H9 (cell line): ENCODE data around the gene LARP6. TPM values are rescaled to one million over a fixed set of nuclear protein-coding genes. Genes with fewer than 3 reads are reported as not detected.

Source experiments
- DNase-seq: peaks from one replicate; pipeline ENCODE4 v3.0.0-alpha.2; 2017
- H2AFZ ChIP-seq: one replicate; pipeline ENCODE4 v1.6.1; 2013; ENCODE audit warnings: mild to moderate bottlenecking, low read length, control low read depth, moderate library complexity
- H2AK5ac ChIP-seq: 2 replicates; pipeline ENCODE4 v1.6.1; 2013; ENCODE audit warnings: low read length, control low read depth, mixed read lengths; ENCODE audit not compliant: insufficient read length
- H2BK120ac ChIP-seq: one replicate; pipeline ENCODE4 v1.6.1; 2013; ENCODE audit warnings: low read depth, mild to moderate bottlenecking, low read length, control low read depth, inconsistent platforms; ENCODE audit not compliant: poor library complexity, severe bottlenecking
- H2BK12ac ChIP-seq: 2 replicates; pipeline ENCODE4 v1.6.1; 2013; ENCODE audit warnings: low read length, control low read depth, mixed read lengths, low read depth; ENCODE audit not compliant: insufficient read length
- H2BK15ac ChIP-seq: 2 replicates; pipeline ENCODE4 v1.6.1; 2013; ENCODE audit warnings: low read depth, low read length, control low read depth
- H2BK20ac ChIP-seq: one replicate; pipeline ENCODE4 v1.6.1; 2013; ENCODE audit warnings: low read depth, mild to moderate bottlenecking, low read length, control low read depth, inconsistent platforms; ENCODE audit not compliant: poor library complexity, severe bottlenecking
- H2BK5ac ChIP-seq: 2 replicates; pipeline ENCODE4 v1.6.1; 2013; ENCODE audit warnings: low read length, control low read depth, mixed read lengths; ENCODE audit not compliant: insufficient read length
- H3K14ac ChIP-seq: 2 replicates; pipeline ENCODE4 v1.6.1; 2013; ENCODE audit warnings: low read length, control low read depth; ENCODE audit not compliant: insufficient read depth
- H3K18ac ChIP-seq: 2 replicates; pipeline ENCODE4 v1.6.1; 2013; ENCODE audit warnings: low read depth, mild to moderate bottlenecking, mixed read lengths, low read length, control low read depth; ENCODE audit not compliant: insufficient read length
- H3K23ac ChIP-seq: 2 replicates; pipeline ENCODE4 v1.6.1; 2013; ENCODE audit warnings: low read length, control low read depth, mixed read lengths, low read depth; ENCODE audit not compliant: insufficient read length
- H3K23me2 ChIP-seq: 2 replicates; pipeline ENCODE4 v1.6.1; 2013; ENCODE audit warnings: low read depth, mild to moderate bottlenecking, mixed read lengths, low read length, control low read depth; ENCODE audit not compliant: insufficient read length, poor library complexity, severe bottlenecking
- H3K27ac ChIP-seq: 2 replicates; pipeline ENCODE4 v1.5.1; 2013; ENCODE audit warnings: low read length, control low read depth, mixed read lengths, low read depth; ENCODE audit not compliant: insufficient read length
- H3K27me3 ChIP-seq: 2 replicates; pipeline ENCODE4 v1.6.1; 2013; ENCODE audit warnings: low read length, control low read depth, inconsistent platforms; ENCODE audit not compliant: insufficient read depth
- H3K4ac ChIP-seq: 2 replicates; pipeline ENCODE4 v1.6.1; 2013; ENCODE audit warnings: low read depth, mild to moderate bottlenecking, control low read depth, inconsistent platforms, low read length, moderate library complexity
- H3K4me1 ChIP-seq: 2 replicates; pipeline ENCODE4 v1.6.1; 2013; ENCODE audit warnings: low read length, control low read depth, inconsistent platforms; ENCODE audit not compliant: insufficient read depth
- H3K4me2 ChIP-seq: 2 replicates; pipeline ENCODE4 v1.6.1; 2013; ENCODE audit warnings: low read length, control low read depth, mixed read lengths; ENCODE audit not compliant: insufficient read length, insufficient read depth
- H3K56ac ChIP-seq: 2 replicates; pipeline ENCODE4 v1.6.1; 2013; ENCODE audit warnings: low read depth, mild to moderate bottlenecking, mixed read lengths, low read length, control low read depth; ENCODE audit not compliant: insufficient read length
- H3K79me1 ChIP-seq: 2 replicates; pipeline ENCODE4 v1.6.1; 2013; ENCODE audit warnings: low read depth, mild to moderate bottlenecking, moderate library complexity, low read length, control low read depth, inconsistent platforms; ENCODE audit not compliant: insufficient read depth, poor library complexity, severe bottlenecking
- H3K79me2 ChIP-seq: 2 replicates; pipeline ENCODE4 v1.6.1; 2013; ENCODE audit warnings: low read length, control low read depth, inconsistent platforms; ENCODE audit not compliant: insufficient read depth
- H3K9ac ChIP-seq: 2 replicates; pipeline ENCODE4 v1.6.1; 2013; ENCODE audit warnings: low read length, control low read depth, mixed read lengths; ENCODE audit not compliant: insufficient read length; ENCODE audit errors: extremely low read depth
- H3K9me3 ChIP-seq: one replicate; pipeline ENCODE4 v1.6.1; 2013; ENCODE audit warnings: low read depth, low read length, inconsistent platforms; ENCODE audit not compliant: control insufficient read depth
- H3T11ph ChIP-seq: one replicate; pipeline ENCODE4 v1.6.1; 2013; ENCODE audit warnings: mild to moderate bottlenecking, low read length, control low read depth, inconsistent platforms
- H4K20me1 ChIP-seq: one replicate; pipeline ENCODE4 v1.6.1; 2013; ENCODE audit not compliant: control insufficient read depth, insufficient read length, insufficient read depth
- H4K5ac ChIP-seq: 2 replicates; pipeline ENCODE4 v1.6.1; 2013; ENCODE audit warnings: low read depth, mild to moderate bottlenecking, mixed read lengths, low read length, control low read depth; ENCODE audit not compliant: insufficient read length
- H4K8ac ChIP-seq: replicated peaks from 2 replicates; pipeline ENCODE4 v1.6.1; 2013; ENCODE audit warnings: low read length, control low read depth, mixed read lengths, low read depth; ENCODE audit not compliant: insufficient read length
- H4K91ac ChIP-seq: 2 replicates; pipeline ENCODE4 v1.6.1; 2013; ENCODE audit warnings: low read depth, mild to moderate bottlenecking, moderate library complexity, mixed read lengths, low read length, control low read depth; ENCODE audit not compliant: insufficient read length
- H3K27ac Mint-ChIP-seq, 3 experiments: 2 replicates in 2 of 3; 3 replicates in 1 of 3; pipeline ENCODE4 v1.8.0; 2020 to 2021; ENCODE audit warnings: mixed read lengths in 3 of 3, mild to moderate bottlenecking in 1 of 3, moderate library complexity in 1 of 3
- H3K27me3 Mint-ChIP-seq: 2 replicates; pipeline ENCODE4 v1.8.0; 2021; ENCODE audit warnings: low read depth, mild to moderate bottlenecking, moderate library complexity, mixed read lengths
- H3K36me3 Mint-ChIP-seq, 3 experiments: 2 replicates in 2 of 3; 3 replicates in 1 of 3; pipeline ENCODE4 v1.8.0; 2020 to 2021; ENCODE audit warnings: low read depth in 3 of 3, mixed read lengths in 3 of 3; ENCODE audit not compliant: insufficient read depth in 1 of 3
- H3K4me1 Mint-ChIP-seq, 2 experiments: 2 replicates each; pipeline ENCODE4 v1.8.0; 2020; ENCODE audit warnings: mixed read lengths in 2 of 2
- H3K4me3 Mint-ChIP-seq, 2 experiments: 2 replicates in 1 of 2; 3 replicates in 1 of 2; pipeline ENCODE4 v1.8.0; 2020 to 2021; ENCODE audit warnings: mild to moderate bottlenecking in 2 of 2, mixed read lengths in 2 of 2, moderate library complexity in 1 of 2
- H3K9me3 Mint-ChIP-seq, 2 experiments: 2 replicates in 1 of 2; 3 replicates in 1 of 2; pipeline ENCODE4 v1.8.0; 2020; ENCODE audit warnings: mild to moderate bottlenecking in 2 of 2, mixed read lengths in 2 of 2, moderate library complexity in 1 of 2
- CTCF ChIP-seq: fragments of 200-600 bp; sonication (generic); conservative IDR thresholded peaks from 3 replicates; pipeline ENCODE4 v1.8.0; 2021; ENCODE audit warnings: antibody characterized with exemption, mild to moderate bottlenecking
- WGBS: extraction: QIAGEN DNeasy Blood & Tissue Kit; methylation state at CpG from one replicate; pipeline ENCODE4 v1.1.7; 2013; ENCODE audit warnings: missing lambda C conversion rate, low lambda C conversion rate, mixed read lengths; ENCODE audit not compliant: insufficient read length; ENCODE audit errors: extremely low coverage; 5-methylcytosine and 5-hydroxymethylcytosine counted together
- total RNA-seq: library from RNA; stranded (reverse); gene quantifications from 2 replicates; pipeline ENCODE4 v1.2.1, GENCODE V29; 2021

Gene LARP6
- total RNA-seq, 1 experiment from 2014 or later: 18.9 TPM

- H2BK120ac ChIP-seq: no peak overlapping the region
- H2BK5ac ChIP-seq: no peak overlapping the region
- H3K4me2 ChIP-seq: no peak overlapping the region
- no peaks in the 10 kb centered on the region for H3K23me2 ChIP-seq
- Mint-ChIP-seq H3K27ac (no peak overlapping the region), H3K4me3 (no peak overlapping the region), H3K36me3 (peaks cover 19 to 40% (median 38%) of the 10 kb centered on the region in 3 experiments), H3K27me3 (no peaks in the 10 kb centered on the region), H3K4me1 (peaks cover 9 to 17% of the 10 kb centered on the region in 2 experiments), H3K9me3 (no peaks in the 10 kb centered on the region; a peak in 1 of 5 replicates)
- H2BK20ac ChIP-seq: no peak overlapping the region
- no peak overlapping the region for H2AK5ac ChIP-seq
- no peak overlapping the region for H3K18ac ChIP-seq
- no CpG with 5 or more reads among the region's 6 CpGs for WGBS
- H3K4ac ChIP-seq: no peak overlapping the region
- H4K20me1 ChIP-seq: no peaks in the 10 kb centered on the region
- H2BK15ac ChIP-seq: no peak overlapping the region
- no peak overlapping the region for H3K9ac ChIP-seq
- H3K14ac ChIP-seq: no peak overlapping the region
- DNase-seq: no peak
- no peak overlapping the region for H2BK12ac ChIP-seq
- no peaks in the 10 kb centered on the region for H3K27me3 ChIP-seq
- no peak overlapping the region for H3T11ph ChIP-seq
- no peak overlapping the region for H4K8ac ChIP-seq
- H4K91ac ChIP-seq: no peak overlapping the region
- H3K56ac ChIP-seq: no peak overlapping the region
- TF ChIP-seq CTCF: no peak
- no peak overlapping the region for H4K5ac ChIP-seq
- H3K79me1 ChIP-seq: no peaks in the 10 kb centered on the region
- no peak overlapping the region for H3K27ac ChIP-seq
- no peak overlapping the region for H2AFZ ChIP-seq
- H3K23ac ChIP-seq: no peak overlapping the region
- H3K79me2 ChIP-seq: no peaks in the 10 kb centered on the region
- peaks cover 7% of the 10 kb centered on the region; the same call in 1 of the 2 replicates for H3K4me1 ChIP-seq
- H3K9me3 ChIP-seq: peaks cover 6% of the 10 kb centered on the region
These were observed 18.5 kb downstream of the LARP6 start for GRCh38 chr15:70835415-70835814.
